GM18498 (cell line): ENCODE measurements around the gene EN2.

Experiments
- ATAC-seq: cut with Tn5 transposase; IDR thresholded peaks from one replicate; pipeline ENCODE4 v1.9.1; 2021; ENCODE audit warnings: mild to moderate bottlenecking, moderate library complexity; ENCODE audit not compliant: unreplicated experiment

EN2 gene

DNA sequence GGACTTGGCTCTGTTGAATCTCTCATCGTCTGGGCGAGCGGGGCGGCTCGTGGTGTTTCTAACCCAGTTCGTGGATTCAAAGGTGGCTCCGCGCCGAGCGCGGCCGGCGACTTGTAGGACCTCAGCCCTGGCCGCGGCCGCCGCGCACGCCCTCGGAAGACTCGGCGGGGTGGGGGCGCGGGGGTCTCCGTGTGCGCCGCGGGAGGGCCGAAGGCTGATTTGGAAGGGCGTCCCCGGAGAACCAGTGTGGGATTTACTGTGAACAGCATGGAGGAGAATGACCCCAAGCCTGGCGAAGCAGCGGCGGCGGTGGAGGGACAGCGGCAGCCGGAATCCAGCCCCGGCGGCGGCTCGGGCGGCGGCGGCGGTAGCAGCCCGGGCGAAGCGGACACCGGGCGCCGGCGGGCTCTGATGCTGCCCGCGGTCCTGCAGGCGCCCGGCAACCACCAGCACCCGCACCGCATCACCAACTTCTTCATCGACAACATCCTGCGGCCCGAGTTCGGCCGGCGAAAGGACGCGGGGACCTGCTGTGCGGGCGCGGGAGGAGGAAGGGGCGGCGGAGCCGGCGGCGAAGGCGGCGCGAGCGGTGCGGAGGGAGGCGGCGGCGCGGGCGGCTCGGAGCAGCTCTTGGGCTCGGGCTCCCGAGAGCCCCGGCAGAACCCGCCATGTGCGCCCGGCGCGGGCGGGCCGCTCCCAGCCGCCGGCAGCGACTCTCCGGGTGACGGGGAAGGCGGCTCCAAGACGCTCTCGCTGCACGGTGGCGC lies at the start of gene EN2:
EN2 (plus strand) TSS at position 19 of the 767 bp plus-strand sequence; CDS start at position 268, 249 bp downstream.
- ATAC-seq: no peak

DNA sequence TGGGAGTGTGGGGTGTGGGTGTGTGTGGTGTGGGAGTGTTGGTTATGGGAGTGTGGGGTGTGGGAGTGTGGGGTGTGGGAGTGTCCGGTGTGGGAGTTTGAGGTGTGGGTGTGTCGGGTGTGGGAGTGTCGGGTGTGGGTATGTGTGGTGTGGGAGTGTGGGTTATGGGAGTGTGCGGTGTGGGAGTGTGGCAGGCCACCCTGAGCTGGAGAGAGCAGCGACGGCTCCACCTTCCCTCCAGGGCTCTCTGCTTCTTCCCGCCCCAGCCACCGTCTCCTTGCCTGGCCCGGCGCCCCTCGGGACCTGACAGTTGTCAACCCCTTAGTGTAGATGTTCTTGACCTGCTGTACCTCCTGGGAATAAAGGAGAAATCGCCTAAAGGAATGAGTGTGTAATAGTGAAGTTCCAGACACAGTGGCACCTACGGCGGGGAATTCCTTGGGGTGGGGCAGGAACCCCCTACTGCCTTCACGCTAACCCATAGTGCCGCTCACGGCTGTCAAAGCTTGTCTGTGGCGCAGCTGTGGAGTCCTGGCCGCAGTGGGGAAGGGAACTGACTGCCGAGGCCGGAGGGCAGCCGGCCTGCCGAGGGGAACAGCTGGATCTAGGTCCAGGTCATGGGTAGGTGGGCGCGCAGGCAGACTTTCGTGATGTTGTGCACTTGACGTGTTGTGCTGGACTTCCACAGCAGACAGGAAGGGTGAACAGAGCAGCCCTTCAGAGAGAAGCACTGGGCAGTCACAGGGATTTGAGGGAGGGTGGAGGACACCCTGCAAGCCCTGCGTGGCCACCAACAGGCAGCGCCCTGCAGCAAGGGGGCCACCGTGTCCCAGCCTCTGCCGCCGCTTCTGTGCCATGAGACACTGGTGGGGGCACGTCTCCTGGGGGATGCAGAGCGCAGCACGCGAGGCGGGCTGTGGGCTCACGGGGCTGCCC lies 49.0 kb upstream of the EN2 start:
- no peak for ATAC-seq

DNA sequence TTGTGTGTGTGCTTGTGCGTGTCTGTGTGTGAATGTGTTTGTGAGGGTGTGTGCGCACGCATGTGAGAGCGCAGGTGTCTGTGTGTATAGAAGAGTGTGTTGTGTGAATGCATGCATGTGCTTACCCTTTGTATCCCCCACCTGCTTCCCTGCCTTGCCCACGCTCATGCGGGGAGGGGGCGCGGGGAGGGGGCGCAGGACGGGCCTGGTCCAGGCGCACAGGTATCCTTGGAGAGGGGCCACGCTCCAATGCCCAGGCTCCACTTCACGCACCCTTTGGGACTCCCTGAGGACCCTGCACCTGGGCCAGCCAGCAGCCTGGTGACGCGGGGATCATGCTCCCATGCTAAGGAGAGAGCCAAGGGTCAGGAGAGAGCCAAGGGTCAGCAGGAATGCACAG lies 47.9 kb upstream of the EN2 start:
- ATAC-seq: no peak

DNA sequence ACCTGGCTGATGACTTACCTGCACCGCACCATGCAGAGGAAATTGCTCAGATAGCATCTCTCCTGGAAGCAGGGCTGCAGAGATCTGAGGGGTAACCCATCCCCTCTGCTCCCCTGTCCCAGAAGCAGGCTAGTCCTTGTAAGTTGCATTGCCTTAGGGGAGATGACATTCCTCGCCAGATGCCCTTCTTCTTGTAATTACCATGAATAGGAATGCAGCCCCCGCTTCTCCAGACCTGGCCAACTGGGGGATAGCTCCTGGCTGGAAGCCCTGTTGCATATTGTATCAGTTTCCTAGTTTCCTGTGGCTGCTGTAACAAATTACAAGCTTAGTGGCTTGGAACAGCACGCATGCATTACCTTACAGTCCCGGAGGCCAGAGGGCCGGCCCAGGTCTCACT lies 47.5 kb upstream of the EN2 start:
- no peak for ATAC-seq

DNA sequence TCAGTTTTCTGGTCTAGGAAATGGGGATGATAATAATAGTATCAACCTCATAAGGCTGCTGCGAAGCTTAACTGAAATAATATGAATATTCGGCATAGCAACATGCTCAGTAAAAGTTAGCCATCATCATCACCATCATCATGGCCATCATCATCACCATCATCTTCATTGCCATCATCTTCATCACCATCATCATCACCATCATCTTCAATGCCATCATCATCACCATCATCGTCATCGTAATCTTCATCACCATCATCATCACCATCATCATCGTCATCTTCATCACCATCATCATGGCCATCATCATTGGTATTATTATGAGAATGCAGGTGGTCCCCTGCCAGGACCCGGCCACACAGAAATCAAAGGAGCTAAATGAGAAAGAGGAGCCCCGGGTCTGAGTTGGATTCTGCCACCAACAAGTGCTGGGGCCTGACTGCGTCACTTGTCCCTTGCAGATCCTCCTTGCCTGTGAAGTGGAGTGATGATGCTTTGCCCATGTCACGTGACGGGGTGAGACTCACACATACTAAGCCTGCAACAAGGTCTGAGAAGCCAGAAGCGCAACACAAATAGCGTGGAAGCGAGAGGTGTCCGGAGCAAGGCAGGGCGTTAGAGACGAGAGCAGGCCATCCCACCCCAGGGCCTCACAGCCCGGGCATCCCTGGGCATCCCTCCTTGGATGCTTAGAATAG lies 46.1 kb upstream of the EN2 start:
- ATAC-seq: no peak

DNA sequence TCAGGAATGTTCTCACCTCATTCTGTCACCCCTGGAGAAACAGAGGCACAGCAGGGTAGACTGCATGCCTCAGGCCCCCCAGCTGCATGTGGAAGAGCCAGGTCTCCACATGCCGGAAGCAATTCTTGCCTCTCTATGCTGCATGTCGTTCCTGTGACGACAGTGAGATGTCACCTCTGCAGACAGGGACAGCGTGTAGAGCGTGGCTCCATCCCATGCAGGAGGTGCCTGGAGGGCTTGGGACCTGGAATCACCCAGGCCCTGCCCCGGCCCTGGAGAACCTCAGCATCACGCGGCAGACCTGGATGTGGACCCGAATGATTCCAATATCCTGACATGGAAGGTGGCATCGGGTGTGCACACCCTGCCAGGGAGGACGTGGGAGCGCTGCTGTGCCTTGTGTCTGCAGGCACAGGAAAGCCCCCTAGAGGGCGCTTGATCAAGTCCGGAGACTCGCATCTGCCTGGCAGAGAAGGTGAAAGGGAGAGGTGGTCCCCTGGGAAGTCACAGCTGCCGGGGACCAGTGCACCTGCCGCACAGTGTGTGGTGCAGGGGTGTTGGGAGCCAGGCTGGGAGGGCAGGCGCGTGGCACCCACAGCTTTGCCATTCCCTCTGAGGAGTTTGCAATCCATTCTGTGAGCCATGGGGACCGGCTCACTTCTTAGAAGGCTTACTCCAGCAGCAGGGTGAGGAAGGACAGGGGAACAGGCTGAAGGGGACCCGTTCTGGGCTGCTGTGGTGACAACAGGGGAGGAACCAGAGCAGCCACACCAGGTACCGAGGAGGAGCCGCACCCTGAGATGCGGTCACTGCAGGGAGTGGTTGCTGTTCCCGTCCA lies 45.3 kb upstream of the EN2 start:
- ATAC-seq: peak; percentile 90

DNA sequence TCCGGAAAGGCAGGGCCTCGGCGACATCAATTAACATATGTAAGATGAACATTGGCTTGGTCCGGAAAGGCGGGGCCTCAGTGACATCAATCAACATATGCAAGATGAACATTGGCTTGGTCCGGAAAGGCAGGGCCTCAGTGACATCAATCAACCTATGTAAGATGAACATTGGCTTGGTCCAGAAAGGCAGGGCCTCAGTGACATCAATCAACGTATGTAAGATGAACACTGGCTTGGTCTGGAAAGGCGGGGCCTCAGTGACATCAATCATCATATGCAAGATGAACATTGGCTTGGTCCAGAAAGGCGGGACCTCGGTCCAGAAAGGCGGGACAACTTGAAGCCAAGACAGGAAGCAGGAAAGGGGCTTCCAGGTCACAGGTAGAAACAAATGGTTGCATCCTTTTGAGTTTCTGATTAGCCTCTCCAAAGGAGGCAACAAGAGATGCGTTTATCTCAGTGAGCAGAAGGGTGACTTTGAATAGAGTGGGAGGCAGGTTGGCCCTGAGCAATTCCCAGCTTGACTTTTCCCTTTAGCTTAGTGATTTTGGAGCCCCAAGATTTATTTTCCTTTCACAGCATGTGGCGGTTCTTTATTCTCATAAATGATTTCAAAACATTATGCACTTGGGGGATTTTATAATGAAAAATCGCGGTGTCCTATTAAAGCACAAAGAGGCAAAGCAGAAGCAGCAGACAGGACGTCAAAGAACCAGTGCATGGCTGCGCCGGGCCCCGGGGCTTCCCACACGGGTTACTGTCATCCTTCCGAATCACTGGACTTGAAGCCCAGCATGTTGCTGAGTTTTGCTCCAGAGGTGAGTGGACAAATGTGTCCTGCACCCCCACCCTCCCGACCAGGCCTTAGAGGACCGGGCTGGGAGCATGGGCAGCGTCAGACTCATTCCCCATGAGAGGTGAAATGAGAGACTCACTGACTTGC lies 43.1 kb upstream of the EN2 start:
- no peak for ATAC-seq

DNA sequence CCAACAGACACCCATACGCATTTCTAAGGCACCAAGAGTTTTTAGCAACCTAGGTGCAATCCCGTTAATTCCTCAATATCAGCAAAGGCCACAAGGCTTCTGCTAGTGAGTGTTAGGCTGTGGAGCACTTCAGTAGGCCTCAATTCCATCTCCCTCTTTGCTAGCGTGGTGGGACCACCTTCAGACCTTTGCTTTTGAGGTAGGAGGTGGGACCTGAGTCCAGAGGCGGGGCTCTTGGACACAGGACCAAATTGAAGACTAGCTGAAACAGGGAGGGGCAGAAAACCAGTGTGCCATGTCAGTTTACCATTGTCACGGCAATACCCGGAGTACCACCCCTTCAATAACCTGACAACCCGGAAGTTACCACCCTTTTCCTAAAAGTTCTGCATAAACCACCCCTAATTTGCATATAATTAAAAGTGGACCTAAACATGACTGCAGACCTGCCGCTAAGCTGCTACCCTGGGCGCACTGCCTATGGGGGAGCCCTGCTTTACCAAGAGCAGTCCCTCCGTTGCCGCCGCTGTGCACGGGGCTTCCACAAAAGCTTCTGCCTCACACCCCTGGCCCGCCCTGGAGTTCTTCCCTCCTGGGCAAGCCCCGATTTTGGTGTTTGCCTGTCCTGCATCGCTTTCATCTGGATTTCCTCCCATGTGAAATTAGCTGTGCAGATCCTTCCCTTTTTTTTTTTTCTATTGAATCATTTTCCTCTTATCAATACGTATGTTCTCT lies 41.1 kb upstream of the EN2 start:
- ATAC-seq: no peak

DNA sequence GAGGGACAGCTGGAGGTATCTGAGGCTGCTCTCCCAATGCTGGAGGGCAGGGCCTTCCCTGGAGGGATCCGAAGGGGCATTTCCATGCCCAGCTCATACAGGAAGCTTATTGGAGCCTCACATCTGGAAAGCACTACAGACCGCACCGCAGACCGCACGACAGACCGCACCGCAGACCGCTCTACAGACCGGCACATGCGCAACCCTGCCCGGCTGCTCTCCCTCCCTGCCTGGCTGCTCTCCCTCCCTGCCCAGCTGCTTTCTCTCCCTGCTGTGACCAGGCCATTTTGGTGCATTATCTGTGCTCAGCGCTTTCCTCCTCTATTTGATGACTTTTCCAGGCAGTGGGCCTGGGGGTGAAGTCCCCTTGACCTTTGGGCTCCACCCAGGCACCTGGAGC lies 39.6 kb upstream of the EN2 start:
- ATAC-seq: no peak

DNA sequence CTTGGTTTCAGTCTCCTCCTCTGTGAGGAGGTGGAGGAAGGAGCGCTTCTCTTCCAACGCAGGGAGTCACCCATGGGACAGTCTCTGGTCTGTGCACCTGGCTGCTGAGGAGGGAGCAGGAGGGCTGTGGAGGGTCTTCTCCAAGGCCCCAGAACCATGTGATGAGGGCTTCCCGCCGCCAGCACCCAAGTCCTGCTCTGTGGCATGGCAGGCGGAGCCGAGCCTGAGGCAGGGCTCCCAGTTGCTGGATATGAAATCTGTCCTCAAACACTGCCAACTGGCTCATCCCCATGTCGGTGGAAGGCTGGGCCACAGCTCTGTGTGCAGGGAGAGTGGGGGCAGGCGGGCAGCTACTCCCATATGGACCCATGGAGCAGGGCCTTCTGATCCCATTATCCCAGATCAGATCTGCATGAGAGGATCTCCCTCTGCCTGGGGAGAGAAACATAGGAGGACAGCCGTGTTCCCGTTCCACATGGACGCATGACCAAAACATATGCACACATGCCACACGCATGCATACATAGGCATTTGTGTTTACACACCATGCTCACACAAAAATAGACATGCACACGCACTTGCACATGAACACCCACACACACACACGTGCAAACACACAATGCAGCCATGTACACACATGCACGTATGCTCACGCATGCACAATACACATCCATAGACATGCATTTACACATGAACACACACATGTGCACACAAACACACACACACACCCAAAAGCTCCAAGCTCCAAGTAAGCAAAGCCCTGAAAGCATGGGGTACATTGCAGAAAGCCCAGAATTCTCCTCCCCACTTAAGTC lies 38.8 kb upstream of the EN2 start:
- ATAC-seq: no peak

DNA sequence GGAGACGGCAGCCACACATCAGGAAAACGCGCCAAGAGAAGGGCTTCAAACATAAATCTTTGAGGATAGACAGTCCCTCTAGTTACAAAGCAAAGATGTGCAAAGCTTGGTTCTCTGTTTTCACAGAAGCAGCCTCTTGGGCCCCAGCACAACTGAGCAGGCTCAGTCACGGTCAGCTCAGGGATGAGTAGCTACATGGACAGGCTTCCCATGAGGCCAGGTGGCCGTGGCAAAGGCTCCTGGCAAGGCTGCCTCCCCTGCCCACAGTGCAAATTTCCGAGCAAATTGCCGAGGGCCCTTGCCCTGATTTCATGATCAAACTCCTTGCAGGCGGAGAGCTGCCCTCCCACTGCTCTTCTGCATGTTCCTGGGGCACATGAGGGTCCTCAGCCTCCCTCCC lies 37.8 kb upstream of the EN2 start:
- no peak for ATAC-seq

DNA sequence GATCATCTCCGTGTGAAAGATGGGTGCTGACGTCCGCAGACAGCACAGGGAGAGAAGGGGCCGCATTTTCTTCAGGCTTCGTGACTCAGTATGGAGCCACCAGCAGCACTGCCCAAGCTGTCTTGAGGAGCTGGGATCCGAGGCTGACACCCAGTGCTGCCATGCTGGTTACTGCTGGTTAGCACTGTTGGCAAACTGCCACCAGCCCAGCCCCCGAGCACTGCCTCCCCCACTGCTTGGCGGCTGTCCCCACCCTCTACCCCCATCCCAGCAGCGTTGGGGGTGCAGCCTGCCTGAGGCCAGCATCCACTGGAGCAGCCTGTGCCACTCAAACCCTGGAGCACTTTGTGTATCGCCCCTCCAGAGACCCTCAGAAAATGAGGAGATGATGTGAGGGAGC lies 35.8 kb upstream of the EN2 start:
- ATAC-seq: no peak

DNA sequence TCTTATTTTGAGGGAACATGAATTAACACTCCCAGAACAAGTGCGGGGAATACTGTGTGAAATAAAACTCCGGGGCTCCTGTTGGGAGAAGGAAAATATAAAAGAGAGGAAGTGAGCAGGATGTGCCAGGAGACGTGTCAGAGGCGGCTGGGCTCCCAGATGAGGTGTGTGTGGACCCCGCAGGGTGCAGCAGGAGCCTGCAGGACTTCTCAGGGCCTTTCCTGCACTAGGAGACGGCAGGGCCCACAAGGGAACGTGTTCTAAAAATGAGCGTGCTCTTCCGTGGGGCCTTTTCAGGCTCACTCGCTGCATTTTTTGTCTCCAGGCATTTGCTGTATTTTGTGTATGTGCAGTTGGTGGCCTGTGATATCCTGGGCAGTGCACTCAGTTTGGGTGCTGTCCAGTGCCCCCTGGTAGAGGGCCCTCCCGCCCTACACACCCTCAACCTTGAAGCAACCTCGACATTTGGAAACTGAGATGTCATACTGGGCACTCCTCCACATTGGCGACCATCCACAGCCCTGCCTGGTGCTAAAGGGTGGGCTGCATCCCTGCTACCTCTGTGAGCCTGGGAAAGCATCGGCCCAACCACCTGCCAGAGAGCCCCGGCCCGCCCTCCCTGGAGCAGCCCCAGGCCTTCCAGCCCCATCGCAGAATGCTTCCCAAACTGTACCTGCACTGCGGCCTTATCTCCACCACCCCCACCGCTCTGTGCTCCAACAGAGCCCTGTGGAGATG lies 35.2 kb upstream of the EN2 start:
- no peak for ATAC-seq

DNA sequence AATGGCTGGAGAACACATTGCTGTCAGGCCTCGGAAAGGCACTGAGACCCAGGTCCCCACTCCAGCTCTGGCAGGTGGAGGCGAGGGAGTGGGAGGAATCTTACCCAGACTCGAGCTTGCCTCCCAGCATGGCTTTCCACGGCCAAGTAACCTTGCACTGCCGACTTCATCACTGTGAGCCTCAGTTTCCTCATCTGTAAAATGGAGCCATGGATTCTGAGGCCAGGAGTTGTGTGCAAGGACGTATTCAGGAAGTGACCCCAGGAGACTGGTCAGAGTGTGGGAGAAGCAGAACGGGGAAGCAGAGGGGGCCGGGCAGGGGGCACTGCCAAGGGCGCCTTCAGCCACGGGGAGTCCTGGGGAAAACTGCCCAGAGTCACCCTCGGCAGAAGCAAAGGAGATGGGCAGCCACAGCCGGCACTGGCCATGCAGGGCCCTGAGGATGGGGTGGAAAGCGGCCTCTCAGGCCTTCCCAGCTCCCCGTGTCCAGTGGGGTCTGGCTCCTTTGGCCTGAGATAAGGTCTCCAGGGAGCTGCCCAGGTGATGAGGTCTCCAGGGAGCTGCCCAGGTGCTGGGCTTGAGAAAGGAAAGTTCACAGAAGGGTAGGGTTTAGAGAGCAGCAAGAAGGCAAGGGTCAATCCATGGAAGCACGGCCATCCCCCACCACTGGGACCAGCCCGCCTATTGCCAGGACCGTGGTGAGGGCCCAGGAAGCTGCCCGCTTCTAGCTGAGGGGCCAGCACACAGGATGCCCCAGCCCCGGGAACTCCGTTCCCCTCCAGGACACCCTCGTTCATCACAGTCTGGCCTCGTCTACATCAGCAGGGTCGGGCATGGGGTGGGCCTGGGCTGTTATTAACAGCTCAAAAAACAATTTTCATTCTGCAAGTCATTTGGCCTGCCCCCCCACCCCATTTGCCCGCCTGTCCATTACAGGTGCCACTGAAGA lies 34.3 kb upstream of the EN2 start:
- no peak for ATAC-seq

DNA sequence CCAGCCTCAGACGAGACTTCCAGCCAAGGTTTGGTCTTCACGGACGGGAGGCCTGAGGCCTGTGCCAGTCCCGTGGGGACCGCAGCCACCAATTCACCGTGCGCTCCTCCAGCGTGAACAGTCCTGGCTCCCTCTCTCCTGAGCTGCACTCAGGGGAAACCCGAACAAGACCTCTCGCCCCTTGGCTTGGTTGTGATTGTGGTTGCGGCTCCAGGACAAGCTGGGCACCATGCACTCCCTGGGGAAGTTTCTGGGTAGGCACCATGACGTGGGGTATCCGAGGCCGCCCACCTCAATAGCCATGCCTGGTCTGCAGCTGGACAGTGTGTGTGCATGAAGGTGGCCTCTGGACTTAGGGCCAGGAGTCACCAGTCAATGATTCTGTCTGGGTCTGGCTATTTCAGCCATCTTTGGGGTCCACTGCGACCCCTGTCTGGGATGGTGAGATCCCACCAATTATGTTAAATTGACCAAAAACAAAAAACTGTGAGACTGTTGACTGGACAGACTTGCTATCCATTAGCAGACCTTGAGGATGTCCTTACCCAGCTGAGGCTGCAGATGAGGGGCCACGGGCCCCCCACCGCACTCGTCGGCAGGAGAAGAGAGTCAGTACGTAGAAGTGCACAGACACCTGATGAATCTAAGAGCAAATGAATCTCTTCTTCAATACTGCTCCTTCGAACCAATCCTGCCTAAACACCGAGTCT lies 33.5 kb upstream of the EN2 start:
- ATAC-seq: no peak

DNA sequence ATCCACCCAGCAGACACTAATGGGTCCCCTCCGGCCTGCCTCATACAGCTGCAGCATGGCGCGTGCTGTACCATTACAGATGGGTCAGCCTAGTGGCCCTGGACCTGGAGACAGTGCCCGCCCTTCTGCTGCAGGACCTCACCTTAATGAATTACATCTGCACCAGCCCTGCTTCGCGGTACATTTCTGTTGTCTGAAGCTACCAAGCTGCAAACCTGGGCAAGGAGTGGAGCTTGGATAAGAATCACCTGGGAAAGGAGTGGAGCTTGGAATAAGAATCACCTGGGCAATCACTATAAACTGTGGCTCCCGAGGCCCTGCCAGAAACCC lies 33.0 kb upstream of the EN2 start:
- ATAC-seq: no peak
